Stimulated activated CD4-positive, alpha-beta T cell treated with anti-CD3 and anti-CD28 coated beads, Interleukin-4, amount 100 ng/mL, for 48 hours (primary cell): ENCODE data around the gene NEK9.

Source experiments
- DNase-seq, 2 donors: peaks; one replicate each; pipeline ENCODE4 v3.0.0-alpha.2; 2020; ENCODE audit warnings: low read depth in 2 of 2

Gene NEK9

DNA sequence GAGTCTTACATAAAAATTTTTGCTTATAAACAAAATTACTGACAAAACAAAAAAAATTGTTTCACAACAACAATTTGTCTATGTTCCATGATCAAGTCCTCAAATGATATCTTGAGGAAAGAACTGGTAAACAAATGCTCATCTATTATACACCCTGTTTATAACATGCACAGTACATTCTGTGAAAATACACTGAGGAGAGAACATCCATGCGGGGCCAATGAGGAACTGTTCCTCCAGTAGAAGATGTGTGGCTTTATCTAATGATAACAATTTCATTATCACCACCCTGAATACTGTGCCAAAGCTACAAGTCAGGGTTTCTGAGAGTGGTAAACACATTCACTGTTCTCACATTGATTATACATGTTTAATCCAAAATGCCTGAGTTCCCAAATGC, 86.3 kb downstream of the NEK9 start:
- DNase-seq = no peak

- no peak for DNase-seq
These were observed 93.9 kb downstream of the NEK9 start for GRCh38 chr14:75032939-75033338.

- DNase-seq = no peak
These were observed 96.7 kb downstream of the NEK9 start for GRCh38 chr14:75030147-75030546.
